ENCODE results near the gene POT1. TPM values are rescaled to one million over a fixed set of nuclear protein-coding genes. Genes with fewer than 3 reads are reported as not detected.

The POT1 gene
- total and polyA plus RNA-seq, 2 of the 13 experiments (the other 11 are each of a cell fraction or from before 2014, with no cell fraction given) = 21.7 to 23.4 TPM

DNA sequence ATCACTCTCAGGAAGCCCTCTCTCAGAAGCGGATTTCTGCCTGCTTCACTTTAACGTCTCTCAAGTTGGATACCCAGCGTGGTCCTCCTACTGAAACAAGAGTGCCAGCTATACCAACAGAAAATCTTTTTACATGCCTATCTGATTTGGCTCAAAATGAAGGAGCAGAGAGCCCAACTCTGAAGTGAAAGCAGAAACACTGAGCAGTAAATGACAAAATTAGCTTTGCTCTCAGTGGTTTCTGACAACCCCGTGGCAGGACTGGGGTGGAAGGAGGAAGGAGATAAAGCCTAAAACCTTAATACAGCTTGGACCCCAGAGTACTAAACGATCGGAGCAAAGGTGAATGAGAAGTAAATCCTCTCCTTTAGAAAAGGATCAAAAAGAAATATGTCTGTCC lies 139.0 kb downstream of the POT1 start (continued):
- TF ChIP-seq HOXA7 (CRISPR knock-in tag; IDR thresholded peaks at IDR 0.05) = no peak
- TF ChIP-seq, protein P1, sequence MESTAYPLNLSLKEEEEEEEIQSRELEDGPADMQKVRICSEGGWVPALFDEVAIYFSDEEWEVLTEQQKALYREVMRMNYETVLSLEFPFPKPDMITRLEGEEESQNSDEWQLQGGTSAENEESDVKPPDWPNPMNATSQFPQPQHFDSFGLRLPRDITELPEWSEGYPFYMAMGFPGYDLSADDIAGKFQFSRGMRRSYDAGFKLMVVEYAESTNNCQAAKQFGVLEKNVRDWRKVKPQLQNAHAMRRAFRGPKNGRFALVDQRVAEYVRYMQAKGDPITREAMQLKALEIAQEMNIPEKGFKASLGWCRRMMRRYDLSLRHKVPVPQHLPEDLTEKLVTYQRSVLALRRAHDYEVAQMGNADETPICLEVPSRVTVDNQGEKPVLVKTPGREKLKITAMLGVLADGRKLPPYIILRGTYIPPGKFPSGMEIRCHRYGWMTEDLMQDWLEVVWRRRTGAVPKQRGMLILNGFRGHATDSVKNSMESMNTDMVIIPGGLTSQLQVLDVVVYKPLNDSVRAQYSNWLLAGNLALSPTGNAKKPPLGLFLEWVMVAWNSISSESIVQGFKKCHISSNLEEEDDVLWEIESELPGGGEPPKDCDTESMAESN (CRISPR knock-in tag; conservative IDR thresholded peaks at IDR 0.05) = no peak
- TF ChIP-seq, protein P2, sequence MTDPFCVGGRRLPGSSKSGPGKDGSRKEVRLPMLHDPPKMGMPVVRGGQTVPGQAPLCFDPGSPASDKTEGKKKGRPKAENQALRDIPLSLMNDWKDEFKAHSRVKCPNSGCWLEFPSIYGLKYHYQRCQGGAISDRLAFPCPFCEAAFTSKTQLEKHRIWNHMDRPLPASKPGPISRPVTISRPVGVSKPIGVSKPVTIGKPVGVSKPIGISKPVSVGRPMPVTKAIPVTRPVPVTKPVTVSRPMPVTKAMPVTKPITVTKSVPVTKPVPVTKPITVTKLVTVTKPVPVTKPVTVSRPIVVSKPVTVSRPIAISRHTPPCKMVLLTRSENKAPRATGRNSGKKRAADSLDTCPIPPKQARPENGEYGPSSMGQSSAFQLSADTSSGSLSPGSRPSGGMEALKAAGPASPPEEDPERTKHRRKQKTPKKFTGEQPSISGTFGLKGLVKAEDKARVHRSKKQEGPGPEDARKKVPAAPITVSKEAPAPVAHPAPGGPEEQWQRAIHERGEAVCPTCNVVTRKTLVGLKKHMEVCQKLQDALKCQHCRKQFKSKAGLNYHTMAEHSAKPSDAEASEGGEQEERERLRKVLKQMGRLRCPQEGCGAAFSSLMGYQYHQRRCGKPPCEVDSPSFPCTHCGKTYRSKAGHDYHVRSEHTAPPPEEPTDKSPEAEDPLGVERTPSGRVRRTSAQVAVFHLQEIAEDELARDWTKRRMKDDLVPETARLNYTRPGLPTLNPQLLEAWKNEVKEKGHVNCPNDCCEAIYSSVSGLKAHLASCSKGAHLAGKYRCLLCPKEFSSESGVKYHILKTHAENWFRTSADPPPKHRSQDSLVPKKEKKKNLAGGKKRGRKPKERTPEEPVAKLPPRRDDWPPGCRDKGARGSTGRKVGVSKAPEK (CRISPR knock-in tag; IDR thresholded peaks at IDR 0.05; ENCODE audit: borderline replicate concordance) = no peak
- no peak for TF ChIP-seq ZNF136 (CRISPR knock-in tag; IDR thresholded peaks at IDR 0.05; ENCODE audit: low read depth)
- no peak for TF ChIP-seq ZBTB7A (CRISPR knock-in tag; IDR thresholded peaks at IDR 0.05)

DNA sequence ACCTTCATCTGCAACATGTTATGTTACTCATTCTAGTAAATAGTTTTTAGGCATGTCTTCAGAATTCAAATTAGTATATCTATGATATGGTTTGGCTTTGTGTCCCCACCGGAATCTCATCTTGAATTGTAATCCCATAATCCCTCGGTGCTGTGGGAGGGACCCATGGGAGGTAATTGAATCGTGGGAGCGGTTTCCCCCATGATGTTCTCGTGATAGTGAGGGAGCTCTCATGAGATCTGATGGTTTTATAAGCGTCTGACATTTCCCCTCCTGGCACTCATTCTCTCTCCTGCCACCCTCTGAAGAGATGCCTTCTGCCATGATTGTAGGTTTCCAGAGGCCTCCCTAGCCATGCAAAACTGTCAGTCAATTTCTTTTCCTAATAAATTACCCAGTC lies 143.6 kb downstream of the POT1 start:
- in situ Hi-C loops (cut with HindIII; ENCODE audit: extremely low pct_ligation_motif_present, low pct_unique_long_range_greater_than_20kb) = no loop called here

More for the DNA sequence above, 143.6 kb downstream of the POT1 start:
- Histone ChIP-seq H3K4me2 (ENCODE audit: low read depth, low read length) (no peak overlapping the region), H3K9ac (ENCODE audit: insufficient read depth, low read depth, low read length) (no peak overlapping the region), H3K27me3 (ENCODE audit: control insufficient read depth in 1 of 2, insufficient read depth in 2 of 2, low read length in 2 of 2) (no peaks in the 10 kb centered on the region), H3K4me3 (replicated peaks in 1 of 3; ENCODE audit: insufficient read depth in 1 of 3, low read depth in 2 of 3, low read length in 3 of 3) (no peak overlapping the region), H2AFZ (ENCODE audit: low read length) (no peak overlapping the region), H3K9me3 (ENCODE audit: low read length) (no peaks in the 10 kb centered on the region), H3K4me1 (ENCODE audit: insufficient read depth, low read length) (peaks cover 10% of the 10 kb centered on the region; the same call in 1 of the 2 replicates), H4K20me1 (ENCODE audit: insufficient read depth, low read length) (no peaks in the 10 kb centered on the region), H3K27ac (ENCODE audit: extremely low read length, insufficient read depth, low read length) (no peak overlapping the region), H3K36me3 (replicated peaks in 1 of 2; ENCODE audit: control insufficient read depth in 1 of 2, insufficient read depth in 2 of 2, low read length in 2 of 2) (no peaks in the 10 kb centered on the region), H3K79me2 (ENCODE audit: insufficient read depth, low read length) (no peaks in the 10 kb centered on the region)
- ATAC-seq (no peak), FAIRE-seq (no peak), DNase-seq (ENCODE audit: low spot score) (no peak)
- intact Hi-C loops (cut with micrococcal nuclease; ENCODE audit: unreplicated experiment) = loop anchor here (1.0 to 10.0 kb wide), 4 partner anchors 301 to 685 kb away; no protein-coding TSS in a partner anchor
- BruUV-seq (replicated peaks) = no TSS peak
- WGBS (ENCODE audit: low lambda C conversion rate) = 31% methylated on average over 6 of the region's 6 CpGs
- ChIA-PET POLR2A (no interaction called here), CTCF (ENCODE audit: low intra/inter-chr PET ratio, low total read pairs) (interaction anchor here (0.9 to 1.4 kb wide), 3 partner anchors 615 to 633 kb away, joined by 3 to 9 read pairs (median 7); no protein-coding TSS in a partner anchor)
- TF ChIP-seq NR2F6 (IDR thresholded peaks at IDR 0.05) = no peak
- no peak for TF ChIP-seq NR2F6 (CRISPR knock-in tag; IDR thresholded peaks at IDR 0.05)
- no peak for TF ChIP-seq ZNF709 (CRISPR knock-in tag; IDR thresholded peaks at IDR 0.05)

Data from HepG2 (cell line).